B cell (primary cell): ENCODE measurements around the gene KIF14.

Source experiments
- EZH2 ChIP-seq: IDR thresholded peaks from 2 replicates; pipeline ENCODE4 v1.6.1; 2012; ENCODE audit warnings: borderline replicate concordance, low read depth, mild to moderate bottlenecking, moderate library complexity, low read length; ENCODE audit not compliant: insufficient read depth, poor library complexity, severe bottlenecking
- TF ChIP-seq, protein P1 (sequence below): fragments of 200-600 bp; IDR thresholded peaks from one replicate; pipeline ENCODE4 v1.8.0; 2022; ENCODE audit warnings: antibody characterized with exemption, mild to moderate bottlenecking

DNA sequence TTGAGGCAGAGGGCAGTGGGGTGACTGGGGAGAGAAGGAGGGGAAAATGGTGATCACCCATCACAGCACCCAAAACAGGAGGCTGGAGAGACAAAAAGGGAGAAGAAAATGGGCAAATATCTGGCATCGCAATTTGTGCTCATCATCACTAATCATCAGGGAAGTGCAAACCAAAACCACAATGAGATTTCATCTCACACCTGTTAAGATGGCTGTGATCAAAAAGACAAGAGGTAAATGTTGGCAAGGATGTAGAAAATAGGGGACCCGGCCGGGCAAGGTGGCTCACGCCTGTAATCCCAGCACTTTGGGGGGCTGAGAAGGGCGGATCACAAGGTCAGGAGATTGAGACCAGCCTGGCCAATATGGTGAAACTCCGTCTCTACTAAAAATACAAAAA is 74.0 kb downstream of the KIF14 start:
- TF ChIP-seq, protein P1, sequence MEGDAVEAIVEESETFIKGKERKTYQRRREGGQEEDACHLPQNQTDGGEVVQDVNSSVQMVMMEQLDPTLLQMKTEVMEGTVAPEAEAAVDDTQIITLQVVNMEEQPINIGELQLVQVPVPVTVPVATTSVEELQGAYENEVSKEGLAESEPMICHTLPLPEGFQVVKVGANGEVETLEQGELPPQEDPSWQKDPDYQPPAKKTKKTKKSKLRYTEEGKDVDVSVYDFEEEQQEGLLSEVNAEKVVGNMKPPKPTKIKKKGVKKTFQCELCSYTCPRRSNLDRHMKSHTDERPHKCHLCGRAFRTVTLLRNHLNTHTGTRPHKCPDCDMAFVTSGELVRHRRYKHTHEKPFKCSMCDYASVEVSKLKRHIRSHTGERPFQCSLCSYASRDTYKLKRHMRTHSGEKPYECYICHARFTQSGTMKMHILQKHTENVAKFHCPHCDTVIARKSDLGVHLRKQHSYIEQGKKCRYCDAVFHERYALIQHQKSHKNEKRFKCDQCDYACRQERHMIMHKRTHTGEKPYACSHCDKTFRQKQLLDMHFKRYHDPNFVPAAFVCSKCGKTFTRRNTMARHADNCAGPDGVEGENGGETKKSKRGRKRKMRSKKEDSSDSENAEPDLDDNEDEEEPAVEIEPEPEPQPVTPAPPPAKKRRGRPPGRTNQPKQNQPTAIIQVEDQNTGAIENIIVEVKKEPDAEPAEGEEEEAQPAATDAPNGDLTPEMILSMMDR: no peak
- TF ChIP-seq EZH2: no peak
